AG09319 (cell line): ENCODE measurements around the gene KDM3B.

ENCODE experiments used
- DNase-seq: peaks from one replicate; pipeline ENCODE4 v3.0.0-alpha.2; 2010; ENCODE audit warnings: low read depth; ENCODE audit errors: extremely low read depth
- CTCF ChIP-seq: IDR thresholded peaks from 2 replicates; pipeline ENCODE4 v1.5.1; 2011; ENCODE audit warnings: low read depth, mild to moderate bottlenecking, inconsistent platforms, low read length, moderate library complexity

Gene KDM3B

GRCh38 chr5:138444078-138444773 is 91.7 kb downstream of the KDM3B start:
- DNase-seq, result no peak
- no peak for TF ChIP-seq CTCF

DNA sequence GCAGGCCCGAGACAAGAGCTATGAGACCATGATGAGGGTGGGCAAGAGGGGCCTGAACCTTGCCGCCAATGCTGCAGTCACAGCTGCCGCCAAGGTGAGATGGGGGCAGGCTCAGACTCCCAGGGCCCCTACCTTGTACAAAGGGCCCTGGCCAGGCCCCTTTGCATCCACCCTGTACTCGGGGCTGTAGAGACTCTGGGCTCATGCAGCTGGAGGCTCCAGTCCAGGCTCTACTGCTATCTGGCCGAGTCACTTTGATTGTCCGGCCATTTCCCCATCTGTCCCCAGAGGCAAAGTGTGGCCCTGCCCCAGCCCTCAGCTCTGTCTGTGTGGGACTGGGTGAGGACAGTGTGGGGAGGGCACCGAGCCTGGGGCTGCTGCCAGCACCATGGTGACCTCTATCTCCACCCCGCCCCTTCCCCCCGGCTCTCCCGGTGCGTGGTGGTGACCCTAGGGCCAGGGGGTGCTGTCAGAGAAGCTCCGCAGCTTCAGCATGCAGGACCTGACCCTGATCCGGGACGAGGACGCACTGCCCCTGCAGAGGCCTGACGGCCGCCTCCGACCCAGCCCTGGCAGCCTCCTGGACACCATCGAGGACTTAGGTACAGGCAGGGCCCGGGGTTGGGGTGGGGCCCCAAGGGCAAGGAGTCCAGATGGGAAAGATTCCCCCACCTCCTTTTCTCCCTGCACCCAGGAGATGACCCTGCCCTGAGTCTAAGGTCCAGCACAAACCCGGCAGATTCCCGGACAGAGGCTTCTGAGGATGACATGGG is 92.5 kb downstream of the KDM3B start:
- TF ChIP-seq CTCF, result no peak
- no peak for DNase-seq

DNA sequence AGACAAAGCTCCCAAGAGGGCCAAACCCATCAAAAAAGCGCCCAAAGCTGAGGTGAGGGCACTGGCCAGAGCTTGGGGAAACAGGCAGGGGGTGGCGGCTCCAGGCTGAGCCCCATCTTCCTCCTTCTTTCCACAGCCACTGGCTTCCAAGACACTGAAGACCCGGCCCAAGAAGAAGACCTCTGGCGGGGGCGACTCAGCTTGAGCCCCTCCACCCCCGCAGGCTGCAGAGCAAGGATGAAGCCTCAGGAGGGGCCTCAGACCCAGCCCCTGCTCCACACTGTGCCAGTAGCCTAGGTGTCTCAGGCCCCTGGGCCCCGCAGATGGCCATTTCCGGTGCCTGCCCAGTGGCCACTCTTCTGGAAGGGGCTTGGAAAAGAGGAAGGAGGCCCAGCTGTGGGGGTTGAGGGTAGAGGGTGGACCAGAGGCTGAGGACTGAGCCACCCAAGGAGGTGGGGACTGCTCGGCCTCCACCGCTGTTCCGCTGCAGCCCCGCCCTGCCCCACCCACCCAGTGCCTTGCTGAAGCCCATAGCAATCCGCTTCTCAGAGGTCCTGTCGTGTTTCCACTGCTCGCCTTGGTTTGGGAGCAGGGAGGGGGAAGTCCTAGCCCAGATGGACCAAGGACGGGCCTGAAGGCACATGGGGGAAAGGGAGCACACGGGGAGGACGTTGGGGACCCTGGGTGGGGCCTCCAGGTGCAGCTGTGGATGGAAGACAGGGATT is 93.2 kb downstream of the KDM3B start:
- DNase-seq, result no peak
- no peak for TF ChIP-seq CTCF

DNA sequence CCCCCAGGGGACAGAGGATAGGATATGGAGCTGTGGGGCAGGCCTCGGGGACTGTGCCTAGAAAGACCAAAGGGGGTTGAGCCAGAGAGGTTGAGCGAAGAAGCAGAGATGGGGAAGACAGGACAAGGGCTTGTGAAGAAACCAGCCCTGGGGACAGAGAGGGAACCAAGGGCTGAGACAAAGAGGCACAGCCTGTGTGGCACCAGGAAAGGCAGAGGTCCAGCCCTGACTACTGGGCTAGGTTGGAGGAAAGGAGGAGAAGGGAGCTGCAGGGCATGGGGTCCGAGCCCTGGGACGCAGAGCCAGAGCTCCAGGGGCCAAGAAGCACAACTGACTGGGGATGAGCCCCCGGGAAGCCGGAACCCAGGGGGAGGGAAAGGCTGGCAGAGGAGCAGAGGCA is 95.6 kb downstream of the KDM3B start:
- DNase-seq, result no peak
- TF ChIP-seq CTCF, result no peak

GRCh38 chr5:138448481-138449398 is 96.3 kb downstream of the KDM3B start:
- DNase-seq, result no peak
- no peak for TF ChIP-seq CTCF

DNA sequence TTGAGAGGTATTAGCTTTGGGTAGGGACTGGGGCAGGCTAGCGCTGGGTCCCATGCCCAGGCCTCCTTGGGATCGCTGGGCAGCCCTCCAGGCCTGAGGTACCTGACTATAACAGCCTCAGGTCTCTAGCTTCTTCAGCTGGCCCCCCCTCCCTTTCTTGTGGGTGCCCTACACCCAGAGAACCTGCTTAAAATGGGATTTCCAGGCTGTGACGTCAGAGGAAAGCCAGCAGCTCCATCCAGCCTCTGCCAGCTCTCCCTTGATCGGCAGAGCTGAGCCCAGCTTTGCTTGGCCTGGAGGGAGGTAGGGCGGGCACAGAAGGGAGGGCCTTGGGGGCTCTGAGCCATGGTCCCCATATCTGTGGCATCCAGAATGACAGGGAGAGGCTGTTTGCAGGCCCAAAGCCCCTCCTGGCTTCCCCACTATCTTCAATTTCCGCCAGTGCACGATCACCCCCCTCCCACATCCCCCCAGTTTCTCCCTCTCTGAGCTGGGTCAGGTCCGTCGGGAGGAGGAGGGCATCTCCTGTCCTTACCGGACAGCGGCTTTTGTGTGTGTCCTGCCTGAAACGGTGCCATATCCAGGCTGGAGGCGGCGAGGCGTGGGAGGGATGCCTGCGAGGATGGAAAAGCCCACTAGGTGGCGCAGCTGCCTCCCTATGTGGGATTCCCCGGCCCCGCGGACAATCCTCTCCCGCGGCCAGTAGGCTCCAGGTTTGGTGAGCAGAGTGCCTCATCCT is 97.2 kb downstream of the KDM3B start:
- DNase-seq, result peak; percentile 53
- peak; percentile 94 for TF ChIP-seq CTCF
